GM12891 (cell line): ENCODE data around the gene ATXN10.

Source experiments
- PAX5 ChIP-seq: IDR thresholded peaks from 2 replicates; pipeline ENCODE4 v1.6.1; 2011; ENCODE audit warnings: low read length, moderate library complexity, mild to moderate bottlenecking; ENCODE audit not compliant: insufficient read depth, severe bottlenecking
- POLR2A ChIP-seq: IDR thresholded peaks from 2 replicates; pipeline ENCODE4 v1.6.1; 2011; ENCODE audit warnings: low read depth, low read length, control low read depth
- POLR2AphosphoS5 ChIP-seq: IDR thresholded peaks from 2 replicates; pipeline ENCODE4 v1.6.1; 2011; ENCODE audit warnings: low read depth, low read length, control low read depth
- POU2F2 ChIP-seq: IDR thresholded peaks from 2 replicates; pipeline ENCODE4 v1.6.1; 2011; ENCODE audit warnings: low read depth, mild to moderate bottlenecking, control low read depth, low read length, moderate library complexity
- SPI1 ChIP-seq: IDR thresholded peaks from 2 replicates; pipeline ENCODE4 v1.6.1; 2011; ENCODE audit warnings: low read depth, low read length, control low read depth
- TAF1 ChIP-seq: IDR thresholded peaks from 2 replicates; pipeline ENCODE4 v1.6.1; 2011; ENCODE audit warnings: low read depth, low read length, control low read depth

DNA sequence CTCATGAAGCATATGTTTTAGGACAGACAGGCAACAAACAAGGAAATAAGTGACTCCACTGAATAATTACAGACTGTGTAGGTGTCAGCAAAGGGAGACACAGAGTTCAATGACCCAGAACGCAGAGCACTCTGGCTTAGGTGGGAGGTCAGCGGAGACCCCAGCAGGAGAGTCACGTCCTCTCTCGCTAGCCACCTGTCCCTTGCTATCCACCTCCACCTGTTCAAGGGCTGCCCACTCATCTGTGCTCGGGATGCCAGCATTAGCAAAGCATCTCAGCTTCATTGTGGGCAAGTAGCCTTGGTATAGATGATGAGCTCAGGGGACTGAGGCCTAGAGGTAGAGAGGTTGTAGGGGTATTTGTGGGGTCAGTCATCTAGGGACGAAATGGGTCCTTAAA lies 21.8 kb upstream of the ATXN10 start:
- TF ChIP-seq POLR2A: no peak
- no peak for TF ChIP-seq POLR2AphosphoS5
- no peak for TF ChIP-seq SPI1
- no peak for TF ChIP-seq TAF1
- TF ChIP-seq POU2F2: no peak
- no peak for TF ChIP-seq PAX5
